Activated T-cell treated with anti-CD3 and anti-CD28 coated beads for 1 hour (primary cell): ENCODE measurements around the gene PARS2.
"Not testable (repeated sequence)": the region's sequence is repeated elsewhere in the genome, so short reads cannot be mapped to it uniquely, and the experiment has no call there.

ENCODE experiments used
- DNase-seq: peaks from one replicate; pipeline ENCODE4 v3.0.0-alpha.2; 2020; ENCODE audit warnings: low read depth

PARS2 gene

GRCh38 chr1:54800041-54800898 is 35.9 kb upstream of the PARS2 start:
- DNase-seq: no peak

- DNase-seq: no peak
These were observed 34.7 kb upstream of the PARS2 start for GRCh38 chr1:54798769-54799641.

GRCh38 chr1:54798206-54798605 is 33.9 kb upstream of the PARS2 start:
- DNase-seq: no peak

GRCh38 chr1:54796902-54797301 is 32.6 kb upstream of the PARS2 start:
- no peak for DNase-seq

- no peak for DNase-seq
These were observed 31.6 kb upstream of the PARS2 start for GRCh38 chr1:54795841-54796468.

GRCh38 chr1:54795356-54795665 is 31.0 kb upstream of the PARS2 start:
- DNase-seq: no peak

- DNase-seq: no peak
These were observed 30.4 kb upstream of the PARS2 start for GRCh38 chr1:54794451-54795355.

GRCh38 chr1:54792686-54793282 is 28.5 kb upstream of the PARS2 start:
- DNase-seq: no peak

GRCh38 chr1:54791880-54792522 is 27.7 kb upstream of the PARS2 start:
- no peak for DNase-seq

- DNase-seq: no peak
These were observed 24.1 kb upstream of the PARS2 start for GRCh38 chr1:54788459-54788858.

GRCh38 chr1:54787604-54788003 is 23.3 kb upstream of the PARS2 start:
- DNase-seq: no peak

- DNase-seq: no peak
These were observed 22.5 kb upstream of the PARS2 start for GRCh38 chr1:54786778-54787177.

GRCh38 chr1:54784066-54784465 is 19.7 kb upstream of the PARS2 start:
- DNase-seq: no peak

- DNase-seq: no peak
These were observed 18.3 kb upstream of the PARS2 start for GRCh38 chr1:54782588-54782987.

- DNase-seq: no peak
These were observed 17.8 kb upstream of the PARS2 start for GRCh38 chr1:54782156-54782555.

GRCh38 chr1:54781023-54781723 is 16.9 kb upstream of the PARS2 start:
- DNase-seq: no peak

GRCh38 chr1:54777431-54777830 is 13.1 kb upstream of the PARS2 start:
- no peak for DNase-seq

GRCh38 chr1:54777011-54777410 is 12.7 kb upstream of the PARS2 start:
- DNase-seq: no peak

GRCh38 chr1:54775828-54776721 is 11.8 kb upstream of the PARS2 start:
- not testable (repeated sequence) for DNase-seq
